Panc1 (cell line): ENCODE measurements around the gene WFIKKN1. TPM values are rescaled to one million over a fixed set of nuclear protein-coding genes. Genes with fewer than 3 reads are reported as not detected.

Experiments used
- ATAC-seq: fragments of 200-7000 bp; cut with Tn5 transposase; 2 replicates; pipeline ENCODE4 v1.9.1; 2020; ENCODE audit warnings: mild to moderate bottlenecking, moderate library complexity
- BruUV-seq: library from RNA; stranded (reverse); fragments of 400-500 nt; replicated peaks from 2 replicates; lab custom pipeline; 2021; lab: Mats Ljungman, UMichigan
- CTCF ChIA-PET: fragments of 300-600 bp; sonication (Branson Sonifier 250); formaldehyde crosslinking; loops from one replicate; lab custom pipeline; 2022; ENCODE audit warnings: antibody characterized with exemption; lab: Charles Lee
- POLR2A ChIA-PET: fragments of 300-600 bp; sonication (Branson Sonifier 250); formaldehyde crosslinking; loops from one replicate; lab custom pipeline; 2022; ENCODE audit warnings: antibody characterized with exemption; lab: Charles Lee
- DNase-seq: peaks from one replicate; pipeline ENCODE4 v3.0.0-alpha.2; 2010; ENCODE audit warnings: low read depth, low spot score
- H3K27ac ChIP-seq: 2 replicates; pipeline ENCODE4 v1.5.1; 2011; ENCODE audit warnings: mild to moderate bottlenecking, low read length, inconsistent platforms
- H3K27me3 ChIP-seq: fragments of 200-500 bp; sonication (Bioruptor generic); 2 replicates; pipeline ENCODE4 v1.6.0; 2014; ENCODE audit warnings: low read length, inconsistent platforms; ENCODE audit not compliant: control insufficient read depth, insufficient read depth
- H3K36me3 ChIP-seq: fragments of 200-500 bp; sonication (Bioruptor generic); 2 replicates; pipeline ENCODE4 v1.5.1; 2014; ENCODE audit warnings: inconsistent platforms, mild to moderate bottlenecking, low read length, moderate library complexity; ENCODE audit not compliant: control insufficient read depth, insufficient read depth
- H3K4me1 ChIP-seq: 2 replicates; pipeline ENCODE4 v1.5.1; 2011; ENCODE audit warnings: inconsistent platforms, mild to moderate bottlenecking, low read length, moderate library complexity; ENCODE audit not compliant: control insufficient read depth, insufficient read depth
- H3K4me3 ChIP-seq, 2 experiments: 2 replicates each; pipeline ENCODE4 v1.5.1; 2011 to 2012; ENCODE audit warnings: low read depth in 2 of 2, low read length in 2 of 2, mild to moderate bottlenecking in 2 of 2, inconsistent platforms in 1 of 2, moderate library complexity in 1 of 2
- H3K9me3 ChIP-seq: fragments of 200-500 bp; sonication (Bioruptor generic); 2 replicates; pipeline ENCODE4 v1.5.1; 2014; ENCODE audit warnings: low read depth, mild to moderate bottlenecking, inconsistent platforms, low read length, moderate library complexity; ENCODE audit not compliant: control insufficient read depth, insufficient read depth
- CTCF ChIP-seq: fragments of 450-650 bp; IDR thresholded peaks from 2 replicates; pipeline ENCODE4 v1.5.1; 2017; ENCODE audit warnings: mild to moderate bottlenecking
- POLR2AphosphoS5 ChIP-seq: IDR thresholded peaks from 2 replicates; pipeline ENCODE4 v1.6.1; 2012; ENCODE audit warnings: mild to moderate bottlenecking, low read depth, low read length, moderate library complexity
- REST ChIP-seq, 2 experiments: IDR thresholded peaks; 2 replicates each; pipeline ENCODE4 v1.6.1; 2011 to 2012; ENCODE audit warnings: low read depth in 2 of 2, control low read depth in 1 of 2, low read length in 1 of 2, mild to moderate bottlenecking in 1 of 2, moderate library complexity in 1 of 2; ENCODE audit not compliant: insufficient read depth in 1 of 2
- SIN3A ChIP-seq: IDR thresholded peaks from 2 replicates; pipeline ENCODE4 v1.6.1; 2012; ENCODE audit warnings: low read depth, mild to moderate bottlenecking, low read length, moderate library complexity, borderline replicate concordance; ENCODE audit not compliant: insufficient read depth
- TCF7L2 ChIP-seq: IDR thresholded peaks from 2 replicates; pipeline ENCODE4 v1.6.1; 2011; ENCODE audit warnings: mild to moderate bottlenecking, low read depth, low read length, inconsistent platforms
- in situ Hi-C: cut with HindIII; loops from 2 replicates; pipeline ENCODE4 v1.10.0; 2016; ENCODE audit warnings: low sequenced_read_pairs, low pct_unique_long_range_greater_than_20kb
- intact Hi-C: fragments of 100-400 bp; cut with micrococcal nuclease; formaldehyde crosslinking; loops from one replicate; pipeline ENCODE4 v1.10.0; 2022; ENCODE audit not compliant: unreplicated experiment
- total RNA-seq: library from RNA; stranded (reverse); gene quantifications from one replicate; pipeline ENCODE4 v1.2.1, GENCODE V29; 2021; ENCODE audit not compliant: unreplicated experiment

WFIKKN1 gene
- total RNA-seq, 1 experiment from 2014 or later = 2.0 TPM

- Histone ChIP-seq H3K4me1 (peaks cover 53% of the 10 kb centered on the region), H3K4me3 (peak within 1 kb of the TSS; percentile 64 to 75), H3K27ac (peak within 1 kb of the TSS; percentile 91), H3K9me3 (no peaks in the 10 kb centered on the region), H3K27me3 (no peaks in the 10 kb centered on the region), H3K36me3 (no peaks in the 10 kb centered on the region)
- intact Hi-C loops = no loop called here
- CTCF ChIA-PET = no interaction called here
- TF ChIP-seq SIN3A = peak; percentile 58; the same call in 1 of the 2 replicates
- peak; percentile 50 for TF ChIP-seq POLR2AphosphoS5
- TF ChIP-seq CTCF = no peak
- peak; percentile 67 for ATAC-seq
- no TSS peak for BruUV-seq
- in situ Hi-C loops = no loop called here
- no peak for DNase-seq
- POLR2A ChIA-PET = no interaction called here
Measured at GRCh38 chr16:641326-642188, 10.8 kb downstream of the WFIKKN1 start, which contains the start of gene MCRIP2. Gene MCRIP2 (plus strand): TSS chr16:641828. CDS start chr16:641992, 164 bp downstream.

- intact Hi-C loops = no loop called here
- ChIA-PET CTCF (no interaction called here), POLR2A (no interaction called here)
- Histone ChIP-seq H3K27ac (peak overlapping the region; percentile 91), H3K4me1 (peaks cover 57% of the 10 kb centered on the region), H3K4me3 (peak overlapping the region; percentile 64 to 75), H3K36me3 (no peaks in the 10 kb centered on the region), H3K9me3 (no peaks in the 10 kb centered on the region), H3K27me3 (no peaks in the 10 kb centered on the region)
- TF ChIP-seq SIN3A (no peak), REST (IDR thresholded peaks at IDR 0.05; ENCODE audit: insufficient read depth in 1 of 2, low read depth in 2 of 2, low read length in 1 of 2) (no peak), POLR2AphosphoS5 (no peak), CTCF (no peak), TCF7L2 (no peak)
- BruUV-seq = no TSS peak
- in situ Hi-C loops = no loop called here
- no peak for DNase-seq
- peak; percentile 49 for ATAC-seq
Measured at GRCh38 chr16:642189-643049, 11.6 kb downstream of the WFIKKN1 start.
